Measurements from ENCODE around the gene NBPF1.
"Not testable (repeated sequence)": the region's sequence is repeated elsewhere in the genome, so short reads cannot be mapped to it uniquely, and the experiment has no call there.

DNA sequence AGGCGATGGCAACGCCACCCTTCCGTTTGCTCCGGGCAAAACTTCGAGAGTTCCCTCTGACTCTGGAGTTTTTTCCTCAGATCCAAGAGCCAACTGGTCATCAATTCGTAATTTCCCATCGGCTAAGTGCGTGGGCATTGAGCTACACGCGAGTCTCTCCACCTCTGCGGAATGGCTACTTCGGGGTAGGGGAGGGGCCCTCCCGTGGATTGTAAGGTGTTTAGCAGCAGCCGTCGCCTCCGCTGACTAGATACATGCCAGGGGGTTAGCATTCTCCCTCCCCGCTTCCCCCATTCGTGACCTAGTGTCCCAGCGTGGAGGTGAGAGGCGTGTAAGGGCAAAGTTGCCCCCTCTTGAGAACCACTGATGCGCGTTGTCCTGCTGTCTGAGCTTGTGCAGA is 77.5 kb downstream of the NBPF1 start:
- TF ChIP-seq EZH2 (IDR thresholded peaks at IDR 0.05; ENCODE audit: borderline replicate concordance, low read length) = not testable (repeated sequence)
- TF ChIP-seq, protein P1, sequence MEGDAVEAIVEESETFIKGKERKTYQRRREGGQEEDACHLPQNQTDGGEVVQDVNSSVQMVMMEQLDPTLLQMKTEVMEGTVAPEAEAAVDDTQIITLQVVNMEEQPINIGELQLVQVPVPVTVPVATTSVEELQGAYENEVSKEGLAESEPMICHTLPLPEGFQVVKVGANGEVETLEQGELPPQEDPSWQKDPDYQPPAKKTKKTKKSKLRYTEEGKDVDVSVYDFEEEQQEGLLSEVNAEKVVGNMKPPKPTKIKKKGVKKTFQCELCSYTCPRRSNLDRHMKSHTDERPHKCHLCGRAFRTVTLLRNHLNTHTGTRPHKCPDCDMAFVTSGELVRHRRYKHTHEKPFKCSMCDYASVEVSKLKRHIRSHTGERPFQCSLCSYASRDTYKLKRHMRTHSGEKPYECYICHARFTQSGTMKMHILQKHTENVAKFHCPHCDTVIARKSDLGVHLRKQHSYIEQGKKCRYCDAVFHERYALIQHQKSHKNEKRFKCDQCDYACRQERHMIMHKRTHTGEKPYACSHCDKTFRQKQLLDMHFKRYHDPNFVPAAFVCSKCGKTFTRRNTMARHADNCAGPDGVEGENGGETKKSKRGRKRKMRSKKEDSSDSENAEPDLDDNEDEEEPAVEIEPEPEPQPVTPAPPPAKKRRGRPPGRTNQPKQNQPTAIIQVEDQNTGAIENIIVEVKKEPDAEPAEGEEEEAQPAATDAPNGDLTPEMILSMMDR (conservative IDR thresholded peaks at IDR 0.05 in 1 of 2, IDR thresholded peaks at IDR 0.05 in 1 of 2; ENCODE audit: extremely low read depth in 1 of 2, insufficient read depth in 1 of 2, low read depth in 1 of 2, low read length in 2 of 2) = not testable (repeated sequence)

Data from mammary epithelial cell (primary cell).